Fibroblast of villous mesenchyme (primary cell): Measurements from ENCODE around the gene TERB1. TPM values are rescaled to one million over a fixed set of nuclear protein-coding genes. Genes with fewer than 3 reads are reported as not detected.

Source experiments
- DNase-seq: peaks from one replicate; pipeline ENCODE4 v3.0.0-alpha.2; 2010; ENCODE audit warnings: low read depth
- H3K4me3 ChIP-seq: 2 replicates; pipeline ENCODE4 v1.5.1; 2011; ENCODE audit warnings: low read depth, mild to moderate bottlenecking, low read length
- CTCF ChIP-seq: IDR thresholded peaks from 2 replicates; pipeline ENCODE4 v1.5.1; 2012; ENCODE audit warnings: low read depth, mild to moderate bottlenecking, low read length; ENCODE audit not compliant: insufficient read depth
- total RNA-seq: library from RNA; depleted of rRNA; stranded (reverse); fragments of >200 nt; gene quantifications from 2 replicates; pipeline ENCODE4 v1.2.3, GENCODE V29; 2012

The TERB1 gene
- total RNA-seq, 1 donor: not detected

DNA sequence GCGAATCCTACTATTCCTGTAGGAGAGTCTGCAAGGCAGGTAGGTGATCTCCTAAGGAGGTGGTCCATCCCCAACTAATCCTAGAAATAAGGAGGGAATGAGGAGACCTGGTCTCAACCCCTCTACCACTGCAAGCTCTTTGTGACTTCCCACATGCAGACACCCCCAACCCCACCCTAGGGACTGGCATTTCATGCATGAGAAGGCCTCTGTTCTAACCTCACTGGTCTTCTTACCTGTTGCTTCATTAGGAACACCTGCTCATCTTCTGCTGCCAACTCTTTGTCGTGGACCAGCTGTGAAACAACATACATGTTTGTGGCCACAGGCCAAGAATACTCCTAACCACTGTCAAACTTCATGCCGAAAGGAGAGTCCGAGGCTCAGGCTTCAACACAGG is 72.6 kb downstream of the TERB1 start:
- H3K4me3 ChIP-seq: no peak overlapping the region
- no peak for DNase-seq
- TF ChIP-seq CTCF: no peak

- peak; percentile 65 for DNase-seq
- TF ChIP-seq CTCF: peak; percentile 63
- no peak overlapping the region for H3K4me3 ChIP-seq
Measured at GRCh38 chr16:66728117-66728787, 73.1 kb downstream of the TERB1 start.

DNA sequence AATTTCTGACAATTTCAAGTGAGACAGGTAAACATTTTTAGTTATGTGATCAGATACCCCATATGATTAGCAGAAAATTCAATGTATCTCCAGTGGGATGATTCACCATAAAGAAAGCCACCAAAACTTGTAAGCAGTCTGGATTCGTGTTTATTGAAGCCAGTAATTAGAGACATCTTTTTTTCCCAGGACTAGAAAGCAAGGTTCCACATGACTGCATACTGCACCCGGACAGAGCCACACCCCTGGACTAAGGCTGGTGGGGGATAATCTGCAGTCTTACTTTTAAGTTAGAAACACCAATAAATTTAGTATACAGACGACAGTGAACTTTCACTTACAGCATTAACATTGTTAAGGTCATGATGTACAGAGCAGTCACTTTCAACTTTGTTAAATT is 80.6 kb downstream of the TERB1 start:
- no peak overlapping the region for H3K4me3 ChIP-seq
- peak; percentile 30 for DNase-seq

GRCh38 chr16:66719246-66719645 is 82.1 kb downstream of the TERB1 start:
- H3K4me3 ChIP-seq: no peak overlapping the region
- no peak for TF ChIP-seq CTCF
- DNase-seq: no peak

More for the DNA sequence above, 80.6 kb downstream of the TERB1 start:
- TF ChIP-seq CTCF: no peak

GRCh38 chr16:66717776-66718175 is 83.6 kb downstream of the TERB1 start:
- no peak for DNase-seq
- no peak for TF ChIP-seq CTCF
- H3K4me3 ChIP-seq: no peak overlapping the region

DNA sequence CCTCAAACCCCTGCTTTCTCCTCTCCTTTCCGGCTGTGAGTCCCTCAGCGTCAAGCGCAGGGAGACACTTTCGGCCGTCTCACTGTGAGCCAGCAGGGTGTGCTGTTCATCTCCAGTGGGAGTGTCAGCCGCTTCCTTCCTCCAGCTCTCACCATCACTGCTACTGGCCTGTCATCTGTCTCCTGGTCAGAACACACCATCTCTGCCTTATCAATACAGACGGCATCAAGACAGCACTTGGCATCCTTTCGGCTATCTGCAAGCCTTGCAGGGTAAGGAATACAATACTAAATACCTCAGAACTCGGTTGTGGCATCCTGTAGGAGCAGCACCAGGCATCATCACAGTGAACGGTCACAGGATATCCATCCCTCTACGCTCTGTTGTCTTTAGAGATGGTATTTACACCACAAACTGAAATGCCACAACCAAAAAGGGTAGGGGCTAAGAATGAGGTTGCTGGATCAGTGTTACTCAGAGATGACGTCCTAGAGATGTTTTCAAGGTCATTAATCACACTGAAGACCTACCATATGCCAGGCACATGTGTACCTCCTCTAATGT is 84.2 kb downstream of the TERB1 start:
- no peak overlapping the region for H3K4me3 ChIP-seq
- TF ChIP-seq CTCF: peak; percentile 79
- peak; percentile 54 for DNase-seq
